SHP77 (cell line): ENCODE results near the gene SLMAP.

Experiments
- DNase-seq, 2 experiments: peaks; one replicate each; lab custom pipeline; 2025; lab: John Stamatoyannopoulos, UW

SLMAP gene

GRCh38 chr3:57943525-57944495, 187.7 kb downstream of the SLMAP start:
- no peak for DNase-seq

GRCh38 chr3:57946970-57947381, 190.9 kb downstream of the SLMAP start:
- no peak for DNase-seq

- DNase-seq = no peak
Observed at GRCh38 chr3:57948080-57948671, 192.1 kb downstream of the SLMAP start.

- DNase-seq = no peak
Observed at GRCh38 chr3:57948781-57949242, 192.7 kb downstream of the SLMAP start.

GRCh38 chr3:57949344-57949743, 193.2 kb downstream of the SLMAP start:
- DNase-seq = no peak

- peak in 1 of 2 experiments; percentile 4 for DNase-seq
Observed at GRCh38 chr3:57949785-57950615, 193.9 kb downstream of the SLMAP start.

- peak; percentile 19 to 47 for DNase-seq
Observed at GRCh38 chr3:57951066-57951882, 195.2 kb downstream of the SLMAP start.

GRCh38 chr3:57952208-57952631, 196.1 kb downstream of the SLMAP start:
- DNase-seq = no peak

GRCh38 chr3:57952651-57953050, 196.5 kb downstream of the SLMAP start:
- no peak for DNase-seq

GRCh38 chr3:57953576-57953975, 197.5 kb downstream of the SLMAP start:
- DNase-seq = no peak

- DNase-seq = no peak
Observed at GRCh38 chr3:57956119-57956832, 200.2 kb downstream of the SLMAP start.

GRCh38 chr3:57956833-57957174, 200.7 kb downstream of the SLMAP start:
- DNase-seq = no peak

- DNase-seq = no peak
Observed at GRCh38 chr3:57957824-57958223, 201.7 kb downstream of the SLMAP start.

- no peak for DNase-seq
Observed at GRCh38 chr3:57958642-57959422, 202.7 kb downstream of the SLMAP start.

GRCh38 chr3:57959423-57960173, 203.5 kb downstream of the SLMAP start:
- DNase-seq = no peak

GRCh38 chr3:57960174-57960505, 204.0 kb downstream of the SLMAP start:
- no peak for DNase-seq

GRCh38 chr3:57961177-57961827, 205.2 kb downstream of the SLMAP start:
- no peak for DNase-seq

GRCh38 chr3:57961828-57962447, 205.8 kb downstream of the SLMAP start:
- peak in 1 of 2 experiments; percentile 15 for DNase-seq
